IPS-15b (cell line): Measurements from ENCODE around the gene MBLAC1.
"Not testable (repeated sequence)": the region's sequence is repeated elsewhere in the genome, so short reads cannot be mapped to it uniquely, and the experiment has no call there.

Experiments
- H3K27me3 ChIP-seq: one replicate; pipeline ENCODE4 v1.6.1; 2013; ENCODE audit warnings: low read length; ENCODE audit not compliant: control insufficient read depth, insufficient read depth
- H3K36me3 ChIP-seq: one replicate; pipeline ENCODE4 v1.6.1; 2013; ENCODE audit warnings: low read length; ENCODE audit not compliant: control insufficient read depth, insufficient read depth
- H3K4me1 ChIP-seq: one replicate; pipeline ENCODE4 v1.6.1; 2013; ENCODE audit warnings: mild to moderate bottlenecking, low read length; ENCODE audit not compliant: control insufficient read depth, insufficient read depth
- H3K4me3 ChIP-seq: one replicate; pipeline ENCODE4 v1.5.1; 2013; ENCODE audit warnings: low read depth, low read length
- H3K9ac ChIP-seq: one replicate; pipeline ENCODE4 v1.6.1; 2013; ENCODE audit warnings: low read depth, mild to moderate bottlenecking, low read length
- H3K9me3 ChIP-seq: one replicate; pipeline ENCODE4 v1.6.1; 2013; ENCODE audit warnings: mild to moderate bottlenecking, low read length; ENCODE audit not compliant: control insufficient read depth, insufficient read depth

The MBLAC1 gene

GRCh38 chr7:100130220-100130607 is 3.4 kb downstream of the MBLAC1 start:
- not testable (repeated sequence) for H3K9ac ChIP-seq, H3K36me3 ChIP-seq, H3K9me3 ChIP-seq, H3K4me1 ChIP-seq, H3K4me3 ChIP-seq
- peaks cover 17% of the 10 kb centered on the region for H3K27me3 ChIP-seq

- Histone ChIP-seq H3K36me3 (no peaks in the 10 kb centered on the region), H3K4me1 (no peaks in the 10 kb centered on the region), H3K27me3 (peaks cover 17% of the 10 kb centered on the region), H3K9me3 (no peaks in the 10 kb centered on the region), H3K9ac (no peak overlapping the region), H3K4me3 (peak overlapping the region; percentile 18)
Measured at GRCh38 chr7:100130608-100131453, 4.1 kb downstream of the MBLAC1 start.

GRCh38 chr7:100132126-100132525 is 5.4 kb downstream of the MBLAC1 start:
- H3K27me3 ChIP-seq, result peaks cover 17% of the 10 kb centered on the region
- H3K4me1 ChIP-seq, result no peaks in the 10 kb centered on the region
- H3K4me3 ChIP-seq, result no peak overlapping the region
- H3K9me3 ChIP-seq, result no peaks in the 10 kb centered on the region
- no peak overlapping the region for H3K9ac ChIP-seq
- H3K36me3 ChIP-seq, result no peaks in the 10 kb centered on the region

GRCh38 chr7:100132697-100133151 is 6.0 kb downstream of the MBLAC1 start:
- H3K9ac ChIP-seq, result no peak overlapping the region
- H3K27me3 ChIP-seq, result peaks cover 16% of the 10 kb centered on the region
- H3K4me1 ChIP-seq, result no peaks in the 10 kb centered on the region
- H3K9me3 ChIP-seq, result no peaks in the 10 kb centered on the region
- H3K4me3 ChIP-seq, result no peak overlapping the region
- no peaks in the 10 kb centered on the region for H3K36me3 ChIP-seq

GRCh38 chr7:100137851-100138760 is 11.3 kb downstream of the MBLAC1 start:
- Histone ChIP-seq H3K36me3 (no peaks in the 10 kb centered on the region), H3K4me1 (no peaks in the 10 kb centered on the region), H3K4me3 (no peak overlapping the region), H3K27me3 (no peaks in the 10 kb centered on the region), H3K9me3 (no peaks in the 10 kb centered on the region), H3K9ac (no peak overlapping the region)

GRCh38 chr7:100141555-100141949 is 14.8 kb downstream of the MBLAC1 start:
- no peaks in the 10 kb centered on the region for H3K27me3 ChIP-seq
- H3K9me3 ChIP-seq, result no peaks in the 10 kb centered on the region
- no peaks in the 10 kb centered on the region for H3K36me3 ChIP-seq
- H3K9ac ChIP-seq, result no peak overlapping the region
- H3K4me1 ChIP-seq, result no peaks in the 10 kb centered on the region
- H3K4me3 ChIP-seq, result no peak overlapping the region

- H3K4me3 ChIP-seq, result no peak overlapping the region
- no peaks in the 10 kb centered on the region for H3K9me3 ChIP-seq
- H3K36me3 ChIP-seq, result no peaks in the 10 kb centered on the region
- no peaks in the 10 kb centered on the region for H3K27me3 ChIP-seq
- no peak overlapping the region for H3K9ac ChIP-seq
- H3K4me1 ChIP-seq, result no peaks in the 10 kb centered on the region
Measured at GRCh38 chr7:100142461-100142860, 15.7 kb downstream of the MBLAC1 start.

GRCh38 chr7:100146350-100146749 is 19.6 kb downstream of the MBLAC1 start:
- H3K9ac ChIP-seq, H3K4me1 ChIP-seq, H3K27me3 ChIP-seq, H3K9me3 ChIP-seq, H3K36me3 ChIP-seq, H3K4me3 ChIP-seq: not testable (repeated sequence)

GRCh38 chr7:100147278-100147677 is 20.5 kb downstream of the MBLAC1 start:
- peaks cover 5% of the 10 kb centered on the region for H3K4me1 ChIP-seq
- no peaks in the 10 kb centered on the region for H3K36me3 ChIP-seq
- H3K9ac ChIP-seq, result no peak overlapping the region
- H3K4me3 ChIP-seq, result no peak overlapping the region
- no peaks in the 10 kb centered on the region for H3K9me3 ChIP-seq
- H3K27me3 ChIP-seq, result no peaks in the 10 kb centered on the region

- peak overlapping the region; percentile 37 for H3K9ac ChIP-seq
- H3K36me3 ChIP-seq, result peaks cover 2% of the 10 kb centered on the region
- H3K4me1 ChIP-seq, result peaks cover 8% of the 10 kb centered on the region
- peak overlapping the region; percentile 40 for H3K4me3 ChIP-seq
- no peaks in the 10 kb centered on the region for H3K27me3 ChIP-seq
- no peaks in the 10 kb centered on the region for H3K9me3 ChIP-seq
Measured at GRCh38 chr7:100148225-100148558, 21.4 kb downstream of the MBLAC1 start.

GRCh38 chr7:100148559-100149328 is 22.0 kb downstream of the MBLAC1 start, which contains the start of gene LAMTOR4:
TSS of gene LAMTOR4 (plus strand) at chr7:100148918. CDS start at chr7:100148973, 55 bp downstream.
- H3K36me3 ChIP-seq, result peaks cover 7% of the 10 kb centered on the region
- H3K9ac ChIP-seq, result peak within 1 kb of the TSS; percentile 84
- no peaks in the 10 kb centered on the region for H3K27me3 ChIP-seq

More at GRCh38 chr7:100148559-100149328, 22.0 kb downstream of the MBLAC1 start, which contains the start of gene LAMTOR4:
- Histone ChIP-seq H3K9me3 (no peaks in the 10 kb centered on the region), H3K4me1 (peaks cover 8% of the 10 kb centered on the region), H3K4me3 (peak within 1 kb of the TSS; percentile 98)
